Type B pancreatic cell (in vitro differentiated cells): ENCODE data around the gene COMT. TPM values are rescaled to one million over a fixed set of nuclear protein-coding genes. Genes with fewer than 3 reads are reported as not detected.

Experiments used
- DNase-seq: peaks from one replicate; pipeline ENCODE4 v3.0.0; 2021; ENCODE audit warnings: mixed read lengths; ENCODE audit not compliant: unreplicated experiment; ENCODE audit errors: extremely low spot score
- H3K27ac Mint-ChIP-seq: 2 replicates; pipeline ENCODE4 v1.8.0; 2021; ENCODE audit warnings: mild to moderate bottlenecking, mixed read lengths
- H3K27me3 Mint-ChIP-seq: 2 replicates; pipeline ENCODE4 v1.8.0; 2021; ENCODE audit warnings: mixed read lengths
- H3K36me3 Mint-ChIP-seq: 2 replicates; pipeline ENCODE4 v1.8.0; 2021; ENCODE audit warnings: mixed read lengths
- H3K4me1 Mint-ChIP-seq: one replicate; pipeline ENCODE4 v1.8.0; 2021; ENCODE audit warnings: mixed read lengths; ENCODE audit not compliant: unreplicated experiment
- H3K4me3 Mint-ChIP-seq: 2 replicates; pipeline ENCODE4 v1.8.0; 2021; ENCODE audit warnings: mild to moderate bottlenecking, mixed read lengths
- H3K9me3 Mint-ChIP-seq: 2 replicates; pipeline ENCODE4 v1.8.0; 2021; ENCODE audit warnings: mixed read lengths
- CTCF ChIP-seq: fragments of 200-600 bp; sonication (generic); conservative IDR thresholded peaks from 2 replicates; pipeline ENCODE4 v1.5.0; 2021; ENCODE audit warnings: antibody characterized with exemption, mild to moderate bottlenecking
- total RNA-seq: library from RNA; stranded (reverse); gene quantifications from 2 replicates; pipeline ENCODE4 v1.2.1, GENCODE V29; 2021; ENCODE audit warnings: low replicate concordance

COMT gene
- total RNA-seq, 1 donor from 2014 or later, result 87.4 TPM

DNA sequence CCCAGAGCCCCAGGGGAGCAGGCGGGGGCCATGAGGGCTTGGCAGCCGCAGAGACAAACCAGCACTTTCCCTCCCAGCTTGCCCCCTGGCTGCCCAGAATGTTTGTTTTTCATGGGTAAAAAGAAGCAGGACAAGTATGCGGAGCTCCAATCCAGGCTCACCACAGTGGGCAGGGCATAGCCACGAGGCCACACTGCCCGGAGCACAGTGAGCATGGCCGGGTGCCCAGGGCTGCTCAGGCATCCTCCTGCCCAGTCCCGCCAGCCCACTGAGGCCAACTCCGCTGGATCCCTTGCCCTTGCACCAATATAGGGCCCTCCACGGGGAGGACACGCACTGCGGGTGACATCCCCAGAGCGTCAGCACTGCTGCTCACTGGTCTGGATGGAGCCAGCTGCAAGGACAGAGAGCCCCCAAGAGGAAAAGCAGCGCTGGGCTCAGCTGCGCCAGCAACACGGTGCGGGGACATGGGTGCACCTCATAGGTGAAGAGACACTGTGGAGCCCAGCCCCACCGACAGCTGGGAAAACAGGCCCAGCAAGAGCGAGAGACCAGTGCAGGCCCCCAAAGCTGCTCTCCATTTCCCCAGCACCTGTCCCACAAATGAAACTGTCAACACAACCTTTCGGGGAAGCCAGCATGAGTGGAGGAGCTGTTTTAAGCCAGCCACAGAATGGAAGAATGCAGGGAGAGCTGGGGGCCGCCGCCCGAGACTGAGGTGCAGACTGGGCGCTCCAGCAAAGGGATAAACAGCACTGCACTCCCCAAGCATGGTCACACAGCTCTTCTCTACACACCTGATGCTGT lies 50.3 kb downstream of the COMT start:
- Mint-ChIP-seq H3K27me3 (no peaks in the 10 kb centered on the region), H3K36me3 (no peaks in the 10 kb centered on the region), H3K4me3 (no peak overlapping the region), H3K9me3 (no peaks in the 10 kb centered on the region), H3K4me1 (peaks cover 4% of the 10 kb centered on the region), H3K27ac (no peak overlapping the region)
- DNase-seq, result no peak
- TF ChIP-seq CTCF, result no peak

DNA sequence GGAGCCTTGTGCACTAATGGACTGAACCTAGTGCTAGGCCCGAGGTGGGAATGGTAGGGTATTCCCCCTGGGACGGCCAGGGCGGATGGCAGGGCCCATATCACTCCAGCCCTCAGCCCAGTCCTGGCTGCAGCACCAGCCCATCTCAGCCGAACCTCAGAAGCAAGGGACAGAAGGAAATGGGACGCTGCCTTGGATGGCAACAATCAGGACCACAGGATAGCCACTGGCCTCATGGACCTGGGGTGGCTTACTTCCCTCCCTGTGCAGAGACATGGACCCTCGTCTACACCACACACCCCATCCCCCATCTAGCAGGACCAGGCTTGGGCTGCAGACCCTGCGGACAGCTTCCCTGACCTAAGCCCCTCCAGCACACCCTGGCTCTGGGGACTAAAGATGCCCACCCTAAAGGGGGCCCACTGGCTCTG lies 50.9 kb downstream of the COMT start:
- Mint-ChIP-seq H3K4me3 (no peak overlapping the region), H3K27me3 (no peaks in the 10 kb centered on the region), H3K27ac (no peak overlapping the region), H3K36me3 (no peaks in the 10 kb centered on the region), H3K4me1 (peaks cover 4% of the 10 kb centered on the region), H3K9me3 (no peaks in the 10 kb centered on the region)
- DNase-seq, result no peak
- no peak for TF ChIP-seq CTCF

DNA sequence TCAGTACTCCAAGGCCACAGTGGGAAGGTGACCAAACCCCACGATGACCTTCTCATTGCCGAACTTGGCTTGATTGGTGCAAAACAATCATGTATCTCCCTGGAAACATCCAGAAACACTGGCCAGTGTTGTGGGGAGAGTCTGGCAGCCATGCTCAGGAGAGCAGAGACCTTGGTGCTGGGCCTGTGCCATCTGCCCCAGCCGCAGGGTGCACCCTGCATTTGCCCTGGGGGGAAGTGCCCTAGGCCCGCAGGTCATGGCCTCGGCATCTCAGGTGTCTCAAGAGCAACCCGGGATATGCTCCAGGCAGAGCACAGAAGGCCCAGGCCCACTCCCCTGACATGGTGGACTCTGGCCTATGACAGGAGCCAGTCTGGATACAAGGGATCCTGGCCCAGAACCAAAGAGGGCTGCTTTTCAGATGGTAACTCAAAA lies 51.4 kb downstream of the COMT start:
- no peaks in the 10 kb centered on the region for H3K9me3 Mint-ChIP-seq
- H3K4me1 Mint-ChIP-seq, result peaks cover 4% of the 10 kb centered on the region
- no peak for DNase-seq
- no peak for TF ChIP-seq CTCF
- H3K4me3 Mint-ChIP-seq, result no peak overlapping the region
- H3K36me3 Mint-ChIP-seq, result no peaks in the 10 kb centered on the region
- H3K27me3 Mint-ChIP-seq, result no peaks in the 10 kb centered on the region
- H3K27ac Mint-ChIP-seq, result no peak overlapping the region

GRCh38 chr22:19993926-19994325 lies 52.4 kb downstream of the COMT start:
- Mint-ChIP-seq H3K27ac (no peak overlapping the region), H3K36me3 (no peaks in the 10 kb centered on the region), H3K4me1 (peaks cover 9% of the 10 kb centered on the region), H3K9me3 (no peaks in the 10 kb centered on the region), H3K4me3 (no peak overlapping the region), H3K27me3 (no peaks in the 10 kb centered on the region)
- no peak for DNase-seq
- no peak for TF ChIP-seq CTCF

GRCh38 chr22:19994851-19995610 lies 53.5 kb downstream of the COMT start:
- TF ChIP-seq CTCF, result no peak
- no peaks in the 10 kb centered on the region for H3K27me3 Mint-ChIP-seq
- no peak for DNase-seq
- no peak overlapping the region for H3K4me3 Mint-ChIP-seq
- no peaks in the 10 kb centered on the region for H3K36me3 Mint-ChIP-seq
- H3K9me3 Mint-ChIP-seq, result no peaks in the 10 kb centered on the region
- H3K4me1 Mint-ChIP-seq, result peaks cover 9% of the 10 kb centered on the region
- no peak overlapping the region for H3K27ac Mint-ChIP-seq
